B cell (primary cell): ENCODE results near the gene KRTAP4-9. TPM values are rescaled to one million over a fixed set of nuclear protein-coding genes. Genes with fewer than 3 reads are reported as not detected.
A peak's percentile ranks its signal among the peaks of the same experiment; 100 is the strongest.

Experiments used
- ATAC-seq: fragments of 200-7000 bp; cut with Tn5 transposase; one replicate; pipeline ENCODE4 v1.10.0; 2021; ENCODE audit warnings: low read depth, mild to moderate bottlenecking, moderate number of reproducible peaks, moderate library complexity
- CTCF ChIA-PET: fragments of 350-600 bp; sonication (Branson Sonifier 250); formaldehyde crosslinking; loops from one replicate; lab custom pipeline; 2021; ENCODE audit warnings: antibody characterized with exemption, inconsistent platforms; lab: Charles Lee
- POLR2A ChIA-PET: fragments of 350-600 bp; sonication (Branson Sonifier 250); formaldehyde crosslinking; loops from one replicate; lab custom pipeline; 2021; ENCODE audit warnings: antibody characterized with exemption; lab: Charles Lee
- DNase-seq: peaks from one replicate; pipeline ENCODE4 v3.0.0; 2013
- H2AFZ ChIP-seq: 2 replicates; pipeline ENCODE4 v1.6.1; 2012; ENCODE audit warnings: mild to moderate bottlenecking, low read depth, low read length; ENCODE audit not compliant: insufficient read depth, poor library complexity, severe bottlenecking
- H3K27ac ChIP-seq, 2 donors: 1 replicate in 1 of 2; 2 replicates in 1 of 2; pipeline ENCODE4 v1.5.1; 2012 to 2013; ENCODE audit warnings: low read length in 2 of 2, mild to moderate bottlenecking in 2 of 2, moderate library complexity in 1 of 2
- H3K27me3 ChIP-seq, 4 experiments: fragments of 200-600 bp in 1 of 4; sonication (generic) in 1 of 4; replicated peaks in 1 of 4; 1 replicate in 2 of 4; 2 replicates in 2 of 4; pipeline versions ENCODE4 v1.6.1 to v1.7.0; 2013 to 2016; ENCODE audit warnings: low read length in 3 of 4, mild to moderate bottlenecking in 2 of 4, mixed read lengths in 1 of 4, moderate library complexity in 1 of 4; ENCODE audit not compliant: insufficient read depth in 4 of 4, control insufficient read depth in 3 of 4; ENCODE audit errors: control extremely low read depth in 1 of 4
- H3K36me3 ChIP-seq, 2 experiments: replicated peaks in 1 of 2; 1 replicate in 1 of 2; 2 replicates in 1 of 2; pipeline versions ENCODE4 v1.6.1 to v1.7.1; 2013; ENCODE audit warnings: low read length in 1 of 2; ENCODE audit not compliant: insufficient read depth in 2 of 2, control insufficient read depth in 1 of 2; ENCODE audit errors: control extremely low read depth in 1 of 2, extremely low read depth in 1 of 2
- H3K4me1 ChIP-seq, 2 donors: fragments of 200-600 bp in 1 of 2; sonication (generic) in 1 of 2; 1 replicate in 1 of 2; 2 replicates in 1 of 2; pipeline versions ENCODE4 v1.5.1 to v1.6.1; 2013 to 2017; ENCODE audit warnings: low read length in 2 of 2; ENCODE audit not compliant: control insufficient read depth in 2 of 2, insufficient read depth in 2 of 2
- H3K4me2 ChIP-seq: replicated peaks from 2 replicates; pipeline ENCODE3; 2012; ENCODE audit warnings: mild to moderate bottlenecking, low read depth, low read length; ENCODE audit not compliant: poor library complexity, severe bottlenecking
- H3K4me3 ChIP-seq, 5 experiments: fragments of 200-600 bp in 1 of 5; sonication (generic) in 1 of 5; 1 replicate in 3 of 5; 2 replicates in 2 of 5; pipeline versions ENCODE4 v1.5.1 to v1.7.0; 2011 to 2016; ENCODE audit warnings: low read length in 4 of 5, mild to moderate bottlenecking in 4 of 5, low read depth in 2 of 5, control low read depth in 1 of 5, moderate library complexity in 1 of 5; ENCODE audit not compliant: insufficient read depth in 1 of 5; ENCODE audit errors: control extremely low read depth in 1 of 5, extremely low read depth in 1 of 5
- H3K79me2 ChIP-seq: fragments of 200-600 bp; sonication (generic); one replicate; pipeline ENCODE4 v1.6.0; 2016; ENCODE audit warnings: low read length; ENCODE audit not compliant: control insufficient read depth, insufficient read depth
- H3K9ac ChIP-seq: fragments of 200-600 bp; sonication (generic); 2 replicates; pipeline ENCODE4 v1.6.1; 2017; ENCODE audit warnings: mild to moderate bottlenecking, low read length, moderate library complexity
- H3K9me3 ChIP-seq, 3 donors: one replicate each; pipeline versions ENCODE4 v1.6.1 to v1.7.1; 2013; ENCODE audit warnings: low read length in 2 of 3; ENCODE audit not compliant: control insufficient read depth in 2 of 3, insufficient read depth in 1 of 3; ENCODE audit errors: control extremely low read depth in 1 of 3
- H4K20me1 ChIP-seq: 2 replicates; pipeline ENCODE4 v1.6.0; 2012; ENCODE audit warnings: mild to moderate bottlenecking, low read length; ENCODE audit not compliant: insufficient read depth, control insufficient read depth, poor library complexity, severe bottlenecking
- H3K27ac Mint-ChIP-seq: one replicate; pipeline ENCODE4 v1.8.0; 2021; ENCODE audit warnings: mixed read lengths
- H3K27me3 Mint-ChIP-seq: one replicate; pipeline ENCODE4 v1.8.0; 2021; ENCODE audit warnings: mixed read lengths
- H3K4me1 Mint-ChIP-seq: one replicate; pipeline ENCODE4 v1.8.0; 2021; ENCODE audit warnings: mixed read lengths
- H3K4me3 Mint-ChIP-seq: one replicate; pipeline ENCODE4 v1.8.0; 2021; ENCODE audit warnings: mixed read lengths
- H3K9me3 Mint-ChIP-seq: one replicate; pipeline ENCODE4 v1.8.0; 2022; ENCODE audit warnings: mixed read lengths; ENCODE audit not compliant: insufficient read depth
- CTCF ChIP-seq: fragments of 200-600 bp; IDR thresholded peaks from one replicate; pipeline ENCODE4 v1.8.0; 2022; ENCODE audit warnings: antibody characterized with exemption, mild to moderate bottlenecking
- EZH2 ChIP-seq: IDR thresholded peaks from 2 replicates; pipeline ENCODE4 v1.6.1; 2012; ENCODE audit warnings: borderline replicate concordance, low read depth, mild to moderate bottlenecking, moderate library complexity, low read length; ENCODE audit not compliant: insufficient read depth, poor library complexity, severe bottlenecking
- WGBS: methylation state at CpG from one replicate; pipeline ENCODE4 v1.1.5; 2013; ENCODE audit warnings: missing lambda C conversion rate; ENCODE audit not compliant: insufficient coverage; 5-methylcytosine and 5-hydroxymethylcytosine counted together
- intact Hi-C: fragments of 100-400 bp; cut with micrococcal nuclease; formaldehyde crosslinking; loops from one replicate; pipeline ENCODE4 v1.10.0; 2022
- polyA plus RNA-seq: library from polyadenylated mRNA; depleted of rRNA; stranded (reverse); fragments of >200 nt; gene quantifications from 2 replicates; pipeline ENCODE4 v1.2.3, GENCODE V29; 2012
- total RNA-seq, 2 donors: library from RNA; stranded (reverse); fragments of 120-200 nt in 1 of 2; gene quantifications; 1 replicate in 1 of 2; 2 replicates in 1 of 2; pipeline versions ENCODE4 v1.2.3 to v1.2.4, GENCODE V29; 2013 to 2022

The KRTAP4-9 gene
- total and polyA plus RNA-seq, 2 donors (not counting 1 experiment from before 2014, with no cell fraction given): not detected

- peaks cover 0 to 2% of the 10 kb centered on the region in 2 experiments for H3K36me3 ChIP-seq
- intact Hi-C loops: no loop called here
- H3K79me2 ChIP-seq: peaks cover 7% of the 10 kb centered on the region
- TF ChIP-seq CTCF: no peak
- H3K4me3 Mint-ChIP-seq: no peak overlapping the region
- peak overlapping the region; percentile 22 for H3K4me2 ChIP-seq
- H3K9me3 Mint-ChIP-seq: no peaks in the 10 kb centered on the region
- peaks cover 0 to 8% (median 8%) of the 10 kb centered on the region in 3 donors for H3K9me3 ChIP-seq
- ChIA-PET POLR2A (no interaction called here), CTCF (interaction anchor here (0.6 kb wide), 1 partner anchor 15 kb away, joined by 5 read pairs; no protein-coding TSS in a partner anchor)
- peaks cover 21 to 28% of the 10 kb centered on the region in 2 donors for H3K4me1 ChIP-seq
- WGBS: no CpG with 5 or more reads among the region's 2 CpGs
- no peak for DNase-seq
- H3K27me3 ChIP-seq: no peaks in the 10 kb centered on the region
- no peak overlapping the region for H3K9ac ChIP-seq
- no peak for ATAC-seq
- peaks cover 24% of the 10 kb centered on the region for H3K4me1 Mint-ChIP-seq
- peak overlapping the region in 1 of 5 experiments; percentile 33 for H3K4me3 ChIP-seq
- H3K27me3 Mint-ChIP-seq: peaks cover 9% of the 10 kb centered on the region
- no peak overlapping the region for H3K27ac Mint-ChIP-seq
- no peak overlapping the region for H3K27ac ChIP-seq
- no peak overlapping the region for H2AFZ ChIP-seq
- H4K20me1 ChIP-seq: no peaks in the 10 kb centered on the region
Measured at GRCh38 chr17:41111151-41111885, 6.1 kb downstream of the KRTAP4-9 start.

- ATAC-seq: peak; percentile 71
- H3K9me3 Mint-ChIP-seq: no peaks in the 10 kb centered on the region
- H3K4me3 Mint-ChIP-seq: peak overlapping the region; percentile 3
- peak overlapping the region; percentile 13 for H3K4me2 ChIP-seq
- H3K36me3 ChIP-seq: peaks cover 0 to 2% of the 10 kb centered on the region in 2 experiments
- peaks cover 0 to 8% (median 8%) of the 10 kb centered on the region in 3 donors for H3K9me3 ChIP-seq
- H3K27ac ChIP-seq: peak overlapping the region; percentile 67 to 76
- peaks cover 34% of the 10 kb centered on the region for H3K4me1 Mint-ChIP-seq
- no peak overlapping the region for H3K9ac ChIP-seq
- H3K27ac Mint-ChIP-seq: peak overlapping the region; percentile 69
- H4K20me1 ChIP-seq: no peaks in the 10 kb centered on the region
- TF ChIP-seq CTCF: no peak
- TF ChIP-seq EZH2: no peak
- intact Hi-C loops: loop anchor here (5.0 kb wide), 1 partner anchor 61 kb away; the partner anchor contains the start of gene KRTAP4-2
- no CpG with 5 or more reads among the region's 5 CpGs for WGBS
- H3K27me3 ChIP-seq: no peaks in the 10 kb centered on the region
- DNase-seq: peak; percentile 86
- H3K4me3 ChIP-seq: no peak overlapping the region
- peaks cover 3% of the 10 kb centered on the region for H3K79me2 ChIP-seq
- no peak overlapping the region for H2AFZ ChIP-seq
- ChIA-PET CTCF (interaction anchor here (0.9 to 1.6 kb wide), 2 partner anchors 9 to 192 kb away, joined by 3 to 5 read pairs; no protein-coding TSS in a partner anchor), POLR2A (no interaction called here)
- H3K4me1 ChIP-seq: peaks cover 47 to 55% of the 10 kb centered on the region in 2 donors
- peaks cover 3% of the 10 kb centered on the region for H3K27me3 Mint-ChIP-seq
Measured at GRCh38 chr17:41116297-41116696, 11.1 kb downstream of the KRTAP4-9 start.
